GM19239 (cell line): ENCODE measurements around the gene LRP1B.
"Not testable (repeated sequence)": the region's sequence is repeated elsewhere in the genome, so short reads cannot be mapped to it uniquely, and the experiment has no call there.

ENCODE experiments used
- DNase-seq: peaks from one replicate; pipeline ENCODE4 v3.0.0; 2011; ENCODE audit warnings: low spot score; ENCODE audit not compliant: insufficient read length
- FAIRE-seq: peaks from 2 replicates; lab custom pipeline; 2011; peaks lifted over from hg19 to GRCh38; lab: Jason Lieb, UNC

The LRP1B gene

DNA sequence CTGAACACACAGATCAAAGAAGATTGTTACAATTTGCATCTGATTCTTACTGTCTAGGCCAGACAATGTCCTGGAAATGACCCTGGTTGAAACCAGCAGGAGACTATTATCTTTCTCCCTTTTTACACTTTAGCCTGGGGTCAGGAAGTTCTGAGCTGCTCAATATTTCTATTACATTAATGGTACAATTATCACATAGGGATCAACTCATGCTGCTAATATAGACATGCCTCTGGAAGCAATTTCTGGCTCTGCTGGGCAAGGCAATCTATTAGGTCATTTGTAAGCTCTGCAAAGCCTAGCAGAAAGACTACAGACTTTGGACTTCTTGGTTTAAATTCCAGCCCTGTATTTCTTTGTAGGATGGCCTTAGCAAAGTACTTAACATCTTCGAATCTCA, 205.3 kb downstream of the LRP1B start:
- DNase-seq (no peak), FAIRE-seq (no peak)

- FAIRE-seq (no peak), DNase-seq (no peak)
Observed at GRCh38 chr2:141923657-141924056, 207.2 kb downstream of the LRP1B start.

- FAIRE-seq, result peak; percentile 79
Observed at GRCh38 chr2:141911485-141912066, 219.2 kb downstream of the LRP1B start.

GRCh38 chr2:141906678-141907077, 224.1 kb downstream of the LRP1B start:
- no peak for DNase-seq
- no peak for FAIRE-seq

More at GRCh38 chr2:141911485-141912066, 219.2 kb downstream of the LRP1B start:
- no peak for DNase-seq

GRCh38 chr2:141900826-141901225, 230.0 kb downstream of the LRP1B start:
- no peak for FAIRE-seq

GRCh38 chr2:141899740-141900139, 231.1 kb downstream of the LRP1B start:
- DNase-seq, result no peak
- FAIRE-seq, result no peak

More at GRCh38 chr2:141900826-141901225, 230.0 kb downstream of the LRP1B start:
- DNase-seq, result no peak

DNA sequence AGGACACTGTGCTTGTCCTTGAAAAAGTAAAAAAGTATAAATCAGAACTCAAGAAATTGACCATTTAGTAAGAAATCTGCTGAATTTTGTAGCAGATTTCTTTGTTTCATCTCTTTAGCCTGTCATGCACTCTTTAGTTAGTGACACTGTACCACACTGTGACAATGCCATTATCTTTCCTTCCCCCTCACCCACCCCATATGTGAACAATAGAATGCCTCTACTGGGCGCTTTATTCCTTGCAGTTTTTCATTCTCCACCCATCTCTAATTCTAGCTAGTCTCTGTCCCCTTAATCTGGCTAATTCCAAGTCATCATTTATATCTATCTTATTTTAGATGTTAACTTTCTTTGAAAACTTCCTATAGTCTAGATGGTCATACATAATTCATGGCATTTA, 241.0 kb downstream of the LRP1B start:
- FAIRE-seq (no peak), DNase-seq (no peak)

- FAIRE-seq, result no peak
Observed at GRCh38 chr2:141888987-141889555, 241.7 kb downstream of the LRP1B start.

DNA sequence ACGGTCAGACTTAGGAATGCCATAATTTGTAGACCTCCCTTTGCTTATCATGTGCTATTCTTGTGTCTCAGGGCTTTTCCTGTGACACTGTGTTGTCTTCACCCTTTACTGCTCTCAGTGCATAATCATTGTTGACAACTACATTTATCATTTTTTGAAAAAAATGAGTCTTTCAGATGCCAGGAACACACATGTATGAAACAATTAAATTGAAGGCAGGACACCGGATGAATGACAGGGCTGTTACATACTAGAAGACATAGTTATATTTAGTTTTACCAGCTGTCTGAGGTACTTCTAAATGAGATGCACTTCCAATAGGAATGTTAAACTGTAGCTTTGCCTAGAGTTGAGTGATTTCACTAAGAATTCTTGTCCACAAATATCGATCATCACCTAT, 243.5 kb downstream of the LRP1B start:
- no peak for DNase-seq
- no peak for FAIRE-seq

More at GRCh38 chr2:141888987-141889555, 241.7 kb downstream of the LRP1B start:
- DNase-seq, result no peak

- DNase-seq, result no peak
- FAIRE-seq, result no peak
Observed at GRCh38 chr2:141878016-141878415, 252.8 kb downstream of the LRP1B start.

GRCh38 chr2:141871913-141872634, 258.7 kb downstream of the LRP1B start:
- FAIRE-seq (no peak), DNase-seq (no peak)

GRCh38 chr2:141869572-141869971, 261.2 kb downstream of the LRP1B start:
- DNase-seq (no peak), FAIRE-seq (no peak)

- FAIRE-seq (no peak), DNase-seq (no peak)
Observed at GRCh38 chr2:141863964-141864363, 266.9 kb downstream of the LRP1B start.

GRCh38 chr2:141856215-141856919, 274.4 kb downstream of the LRP1B start:
- DNase-seq, result no peak
- FAIRE-seq, result no peak

GRCh38 chr2:141848191-141848590, 282.6 kb downstream of the LRP1B start:
- FAIRE-seq, result no peak
- DNase-seq, result no peak

DNA sequence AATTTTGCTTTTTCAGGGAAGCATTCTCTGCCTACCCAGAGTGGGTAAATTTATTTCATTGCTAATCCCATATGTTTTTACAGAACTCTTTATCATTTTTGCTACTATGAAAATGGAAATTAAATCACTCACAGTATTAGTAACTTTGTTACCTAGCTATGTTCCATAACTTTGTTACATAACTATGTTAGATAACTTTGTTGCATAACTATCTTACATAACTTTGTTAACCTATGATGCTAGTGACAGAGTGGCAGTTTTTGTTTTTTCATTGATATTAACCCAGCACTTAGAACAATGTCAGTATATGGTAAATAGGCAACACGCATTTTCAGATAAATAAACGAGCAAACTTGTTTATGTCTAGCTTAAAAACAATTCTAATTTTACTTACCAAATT, 286.6 kb downstream of the LRP1B start:
- FAIRE-seq (no peak), DNase-seq (no peak)

- FAIRE-seq (peak; percentile 35), DNase-seq (no peak)
Observed at GRCh38 chr2:141835103-141835502, 295.7 kb downstream of the LRP1B start.

GRCh38 chr2:141828761-141829160, 302.1 kb downstream of the LRP1B start:
- FAIRE-seq (no peak), DNase-seq (no peak)

DNA sequence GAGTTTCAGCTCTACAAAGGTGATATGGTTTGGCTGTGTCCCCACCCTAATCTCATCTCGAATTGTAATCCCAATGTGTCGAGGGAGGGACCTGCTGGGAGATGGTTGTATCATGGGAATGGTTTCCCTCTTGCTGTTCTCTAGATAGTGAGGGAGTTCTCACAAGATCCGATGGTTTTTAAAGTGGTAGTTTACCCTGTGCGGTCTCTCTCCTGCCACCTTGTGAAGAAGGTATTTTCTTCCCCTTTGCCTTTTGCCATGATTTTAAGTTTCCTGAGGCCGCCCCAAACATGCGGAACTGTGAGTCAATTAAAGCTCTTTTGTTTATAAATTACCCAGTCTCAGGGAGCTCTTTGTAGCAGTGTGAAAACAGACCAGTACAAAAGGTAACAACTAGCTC, 306.0 kb downstream of the LRP1B start:
- DNase-seq (no peak), FAIRE-seq (no peak)

GRCh38 chr2:141820893-141821292, 309.9 kb downstream of the LRP1B start:
- FAIRE-seq (no peak), DNase-seq (no peak)

DNA sequence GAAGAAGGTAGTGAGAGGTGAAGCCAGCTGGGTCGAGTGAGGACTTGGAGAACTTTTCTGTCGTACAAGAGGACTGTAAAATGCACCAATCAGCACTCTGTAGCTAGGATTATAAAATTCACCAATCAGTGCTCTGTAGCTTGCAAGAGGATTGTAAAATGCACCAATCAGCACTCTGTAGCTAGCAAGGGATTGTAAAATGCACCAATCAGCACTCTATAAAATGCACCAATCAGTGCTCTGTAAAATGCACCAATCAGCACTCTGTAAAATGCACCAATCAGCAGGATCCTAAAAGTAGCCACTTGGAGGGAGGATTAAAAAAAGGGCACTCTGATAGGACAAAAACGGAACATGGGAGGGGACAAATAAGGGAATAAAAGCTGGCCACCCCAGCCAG, 315.5 kb downstream of the LRP1B start:
- not testable (repeated sequence) for DNase-seq

More for the DNA sequence above, 315.5 kb downstream of the LRP1B start:
- not testable (repeated sequence) for FAIRE-seq
